GM18517 (cell line): ENCODE results near the gene TRDN.
"Not testable (repeated sequence)": the region's sequence is repeated elsewhere in the genome, so short reads cannot be mapped to it uniquely, and the experiment has no call there.

ENCODE experiments used
- ATAC-seq: cut with Tn5 transposase; IDR thresholded peaks from one replicate; pipeline ENCODE4 v1.9.1; 2021; ENCODE audit warnings: mild to moderate bottlenecking, moderate library complexity; ENCODE audit not compliant: unreplicated experiment

TRDN gene

GRCh38 chr6:123309130-123309529 lies 327.6 kb downstream of the TRDN start:
- ATAC-seq, result no peak

DNA sequence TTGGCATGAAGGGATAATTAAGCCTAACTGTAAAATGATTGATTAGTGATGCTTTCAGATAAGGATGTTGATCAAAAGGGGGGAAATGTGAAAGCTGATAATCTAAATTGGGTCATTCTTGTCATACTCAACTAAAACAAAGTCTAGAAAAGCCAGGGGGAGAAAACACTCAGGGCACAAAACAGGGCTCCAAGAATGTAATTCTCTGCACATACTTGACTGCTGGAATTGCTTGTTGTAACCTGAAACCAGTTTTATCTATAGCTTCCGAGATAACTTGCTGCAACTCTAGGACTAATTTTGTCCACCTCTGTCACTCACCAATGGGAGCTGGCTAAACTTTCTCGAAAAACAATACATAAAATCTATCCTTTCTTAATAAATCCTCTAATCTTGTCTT lies 330.4 kb downstream of the TRDN start:
- ATAC-seq, result no peak

DNA sequence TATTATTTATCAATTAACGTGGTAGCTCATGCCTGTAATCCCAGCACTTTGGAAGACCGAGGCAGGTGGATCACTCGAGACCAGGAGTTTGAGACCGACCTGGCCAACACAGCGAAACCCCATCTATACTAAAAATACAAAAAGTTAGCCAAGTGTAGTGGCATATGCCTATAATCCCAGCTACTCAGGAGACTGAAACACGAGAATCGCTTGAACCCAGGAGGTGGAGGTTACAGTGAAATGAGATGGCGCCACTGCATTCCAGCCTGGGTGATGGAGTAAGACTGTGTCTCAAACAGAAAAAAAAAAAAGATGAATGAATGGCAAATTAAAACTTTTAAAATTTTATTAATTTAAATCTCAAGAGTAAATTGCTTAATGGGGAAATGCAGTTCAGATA lies 341.1 kb downstream of the TRDN start:
- no peak for ATAC-seq

- ATAC-seq, result no peak
Observed at GRCh38 chr6:123295181-123295580, 341.6 kb downstream of the TRDN start.

- ATAC-seq, result no peak
Observed at GRCh38 chr6:123288649-123289048, 348.1 kb downstream of the TRDN start.

DNA sequence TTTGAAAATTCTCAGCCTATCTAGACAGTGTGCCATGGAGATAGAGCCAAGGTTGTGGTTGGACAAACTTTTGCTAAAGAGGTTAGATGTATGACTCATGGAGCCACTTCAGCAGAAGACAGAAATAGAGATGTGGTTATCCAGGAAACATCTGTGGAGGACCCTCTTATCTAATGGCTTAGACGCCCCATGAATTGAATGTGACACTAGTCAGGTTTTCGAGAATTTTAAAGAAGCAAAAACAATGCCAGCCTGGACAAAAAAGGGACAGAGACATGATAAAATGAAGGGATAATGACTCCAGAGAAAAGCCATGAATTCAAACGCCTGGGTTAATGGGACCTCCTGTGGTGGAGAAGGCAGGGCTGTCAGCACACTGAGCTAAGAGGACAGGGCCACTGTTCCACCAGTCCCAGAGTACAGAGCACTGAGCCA lies 360.2 kb downstream of the TRDN start:
- ATAC-seq, result no peak

GRCh38 chr6:123263981-123264380 lies 372.8 kb downstream of the TRDN start:
- ATAC-seq, result no peak

DNA sequence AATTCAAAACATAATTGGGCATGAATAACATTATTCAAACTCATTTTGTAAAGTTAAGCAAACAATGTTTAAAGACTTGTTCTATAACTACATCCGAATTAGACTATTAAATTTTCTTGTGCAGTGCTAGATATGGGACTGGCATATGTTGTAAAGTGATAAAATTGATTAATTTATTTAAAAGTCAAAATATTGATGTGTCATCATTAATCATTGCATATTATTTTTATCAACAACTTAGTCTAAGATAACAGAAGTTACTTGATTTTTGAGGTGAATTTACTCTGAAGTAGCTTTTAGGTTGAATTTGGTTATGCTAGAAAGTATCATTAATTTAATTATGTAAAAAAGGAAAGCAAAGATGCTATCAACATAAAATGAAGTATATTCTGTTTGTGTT lies 396.1 kb downstream of the TRDN start:
- no peak for ATAC-seq

DNA sequence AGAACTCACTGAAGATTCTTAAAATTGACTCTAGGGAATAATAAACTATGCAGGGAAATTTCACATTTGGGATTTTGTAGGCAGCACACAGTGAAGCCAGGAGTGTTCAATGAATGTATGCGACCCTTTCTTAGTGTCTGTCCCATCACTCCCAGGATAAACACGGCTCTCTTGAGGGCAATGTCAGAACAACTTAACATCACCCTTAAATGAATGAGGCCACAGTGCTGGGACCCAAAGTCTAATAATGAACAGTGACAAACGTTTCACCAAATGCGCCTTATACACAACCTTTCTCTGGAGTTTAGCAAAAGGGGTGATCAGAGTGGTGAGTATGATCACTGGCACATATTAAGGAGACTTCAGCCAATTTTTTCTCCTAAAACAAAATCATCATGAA lies 403.4 kb downstream of the TRDN start:
- no peak for ATAC-seq

GRCh38 chr6:123227789-123228188 lies 409.0 kb downstream of the TRDN start:
- ATAC-seq, result not testable (repeated sequence)

GRCh38 chr6:123226398-123226797 lies 410.4 kb downstream of the TRDN start:
- ATAC-seq, result no peak

DNA sequence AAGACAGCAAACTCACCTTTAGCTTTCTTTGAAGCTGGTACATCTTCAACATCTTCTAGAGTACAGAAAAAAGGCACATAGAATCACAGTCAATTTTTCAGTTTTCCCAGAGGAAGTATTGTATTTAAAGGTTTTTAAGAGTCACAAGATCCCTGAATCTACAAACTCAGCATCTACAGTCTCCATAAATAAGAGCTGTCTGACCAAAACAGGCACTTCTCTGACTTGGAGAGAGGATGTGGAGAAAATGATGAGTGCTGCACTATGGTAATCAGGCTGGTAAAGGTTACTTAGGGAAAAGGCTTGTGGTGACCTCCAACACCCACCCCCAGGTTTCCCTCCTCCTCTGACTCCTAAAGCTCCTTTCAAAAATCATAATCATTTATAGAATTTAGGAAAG lies 412.7 kb downstream of the TRDN start:
- ATAC-seq, result no peak

- ATAC-seq, result no peak
Observed at GRCh38 chr6:123223461-123223860, 413.3 kb downstream of the TRDN start.

- no peak for ATAC-seq
Observed at GRCh38 chr6:123215211-123215610, 421.5 kb downstream of the TRDN start.

DNA sequence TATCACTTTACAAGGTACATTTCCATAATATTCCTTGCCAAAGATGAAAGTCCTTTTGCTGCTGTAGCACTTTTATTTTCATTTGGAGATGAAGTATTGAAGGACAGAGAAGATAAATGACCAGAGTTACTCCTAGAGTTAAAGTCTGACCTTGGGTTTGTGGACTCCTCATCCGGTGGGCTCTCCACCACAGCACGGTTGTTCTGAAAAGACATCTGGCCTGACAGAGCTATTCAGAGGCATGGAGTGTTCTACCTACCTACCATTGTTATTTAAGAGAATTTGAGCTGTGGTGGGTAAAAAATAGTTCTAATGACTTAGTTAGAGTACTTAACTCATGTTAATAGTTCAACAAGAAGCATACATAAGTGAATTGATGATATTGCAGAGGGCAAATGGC lies 422.3 kb downstream of the TRDN start:
- no peak for ATAC-seq

GRCh38 chr6:123213921-123214320 lies 422.8 kb downstream of the TRDN start:
- no peak for ATAC-seq

- no peak for ATAC-seq
Observed at GRCh38 chr6:123211777-123212545, 424.8 kb downstream of the TRDN start.

- no peak for ATAC-seq
Observed at GRCh38 chr6:123210645-123211044, 426.1 kb downstream of the TRDN start.

DNA sequence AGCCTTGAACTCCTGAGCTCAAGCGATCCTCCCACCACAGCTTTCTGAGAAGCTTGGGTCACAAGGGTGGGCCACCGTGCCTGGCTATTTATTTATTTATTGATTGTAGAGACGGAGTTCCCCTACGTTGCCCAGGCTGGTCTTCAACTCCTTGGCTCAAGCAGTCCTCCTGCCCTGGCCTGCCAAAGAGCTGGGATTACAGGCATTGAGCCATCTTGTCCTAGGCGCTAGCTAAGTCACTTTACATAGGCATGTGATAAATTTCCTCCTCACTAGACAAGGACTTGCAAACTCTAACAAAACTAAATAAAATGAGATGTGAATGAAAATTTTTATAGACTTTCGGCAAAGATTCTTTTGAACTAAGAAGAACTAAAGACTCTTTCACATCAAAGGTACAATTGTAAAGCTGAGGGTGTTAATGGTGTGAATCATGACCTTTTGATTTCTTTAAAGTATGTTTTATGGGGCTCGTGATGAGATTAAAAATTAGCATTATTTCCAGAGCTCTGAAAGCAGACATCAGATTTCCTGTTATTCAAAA lies 428.7 kb downstream of the TRDN start:
- ATAC-seq, result no peak

DNA sequence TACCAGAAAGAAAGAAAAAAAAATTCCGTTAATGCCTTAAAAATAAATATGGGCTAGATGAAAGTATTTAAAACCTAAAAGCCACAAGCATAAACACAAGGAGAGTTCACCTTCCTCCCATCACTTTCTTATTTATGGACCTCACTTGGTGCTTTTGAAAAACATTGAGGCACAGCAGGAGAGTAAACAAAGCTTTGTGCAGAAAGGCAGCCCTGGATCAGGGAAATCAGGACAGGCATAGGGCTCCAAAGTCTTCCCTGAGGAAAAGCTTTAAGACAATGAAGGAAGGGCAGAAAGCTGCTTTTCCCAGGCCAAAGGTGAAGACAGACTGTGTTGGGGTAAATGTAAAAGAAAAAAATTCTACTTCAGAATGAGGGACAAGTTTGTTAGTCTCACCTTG lies 432.8 kb downstream of the TRDN start:
- no peak for ATAC-seq

DNA sequence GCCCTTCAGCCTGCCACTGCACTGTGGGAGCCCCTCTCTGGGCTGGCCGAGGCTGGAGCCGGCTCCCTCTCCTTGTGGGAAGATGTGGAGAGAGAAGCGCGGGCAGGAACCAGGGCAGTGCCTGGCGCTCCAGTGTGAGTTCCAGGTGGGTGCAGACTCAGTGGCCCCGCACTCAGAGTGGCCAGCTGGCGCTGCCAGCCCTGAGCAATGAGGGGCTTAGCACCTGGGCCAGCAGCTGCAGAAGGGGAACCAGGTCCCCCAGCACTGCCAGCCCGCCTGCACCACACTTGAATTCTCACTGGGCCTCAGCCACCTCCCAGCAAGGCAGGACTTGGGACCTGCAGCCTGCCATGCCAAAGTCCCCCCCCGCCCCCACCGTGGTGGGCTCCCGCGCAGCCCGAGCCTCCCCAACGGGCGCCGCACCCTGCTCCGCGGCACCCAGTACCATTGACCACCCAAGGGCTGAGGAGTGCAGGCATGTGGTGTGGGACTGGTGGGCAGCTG lies 434.8 kb downstream of the TRDN start:
- no peak for ATAC-seq

DNA sequence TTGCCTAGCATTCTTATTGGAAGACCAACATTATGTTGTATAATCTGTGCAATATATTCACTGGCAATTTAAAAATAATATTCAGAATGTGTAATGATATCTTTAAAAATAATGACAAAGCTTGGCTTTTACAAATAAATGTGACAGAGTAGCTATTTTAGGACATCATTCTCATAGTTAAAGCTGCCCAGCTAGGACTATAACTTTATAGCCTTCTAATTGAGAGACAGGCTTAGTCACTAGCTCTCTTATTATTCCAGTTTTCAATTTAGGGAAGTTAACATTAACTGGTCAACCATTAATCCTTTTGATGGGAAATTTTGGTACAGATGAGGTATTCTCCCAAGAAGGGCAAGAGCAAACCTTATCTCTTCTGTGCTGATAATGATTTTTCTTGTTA lies 443.5 kb downstream of the TRDN start:
- no peak for ATAC-seq

DNA sequence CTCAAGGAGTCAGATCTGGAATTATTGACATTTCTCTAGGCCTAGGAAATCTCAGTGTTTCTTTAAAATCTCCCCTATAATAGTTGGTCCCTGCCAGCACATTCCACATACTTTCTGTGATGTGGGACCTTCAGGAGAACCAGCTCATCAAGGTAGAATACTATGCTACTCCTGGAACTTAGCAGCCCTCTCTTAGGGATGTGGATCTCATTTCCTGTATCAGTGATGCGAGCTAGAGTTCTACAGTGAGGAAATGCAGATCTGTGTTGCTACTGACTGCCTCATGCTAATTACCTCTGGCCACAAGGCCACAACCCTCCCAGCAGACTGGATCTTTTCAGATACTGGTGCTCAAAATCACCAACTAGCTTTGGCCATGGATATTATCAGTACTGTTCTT lies 446.9 kb downstream of the TRDN start:
- no peak for ATAC-seq
